Ovary (tissue), 3 donors: ENCODE results near the gene TNRC6B.

Experiments used
- EP300 ChIP-seq: sonication (generic); formaldehyde crosslinking; IDR thresholded peaks from one replicate; pipeline ENCODE4 v1.6.1; 2017; ENCODE audit warnings: antibody characterized with exemption
- TF ChIP-seq, protein P1 (sequence below), 3 donors: fragments of 450-650 bp in 2 of 3; fragments of 200-600 bp in 1 of 3; IDR thresholded peaks; one replicate each; pipeline versions ENCODE4 v1.5.1 to v1.8.0; 2016 to 2022; ENCODE audit warnings: antibody characterized with exemption in 3 of 3, mild to moderate bottlenecking in 1 of 3
- donor health status: DM: no; HTN: no; CAD: no.

GRCh38 chr22:40381461-40381860 is 203.7 kb downstream of the TNRC6B start:
- no peak for TF ChIP-seq EP300
- TF ChIP-seq, protein P1, sequence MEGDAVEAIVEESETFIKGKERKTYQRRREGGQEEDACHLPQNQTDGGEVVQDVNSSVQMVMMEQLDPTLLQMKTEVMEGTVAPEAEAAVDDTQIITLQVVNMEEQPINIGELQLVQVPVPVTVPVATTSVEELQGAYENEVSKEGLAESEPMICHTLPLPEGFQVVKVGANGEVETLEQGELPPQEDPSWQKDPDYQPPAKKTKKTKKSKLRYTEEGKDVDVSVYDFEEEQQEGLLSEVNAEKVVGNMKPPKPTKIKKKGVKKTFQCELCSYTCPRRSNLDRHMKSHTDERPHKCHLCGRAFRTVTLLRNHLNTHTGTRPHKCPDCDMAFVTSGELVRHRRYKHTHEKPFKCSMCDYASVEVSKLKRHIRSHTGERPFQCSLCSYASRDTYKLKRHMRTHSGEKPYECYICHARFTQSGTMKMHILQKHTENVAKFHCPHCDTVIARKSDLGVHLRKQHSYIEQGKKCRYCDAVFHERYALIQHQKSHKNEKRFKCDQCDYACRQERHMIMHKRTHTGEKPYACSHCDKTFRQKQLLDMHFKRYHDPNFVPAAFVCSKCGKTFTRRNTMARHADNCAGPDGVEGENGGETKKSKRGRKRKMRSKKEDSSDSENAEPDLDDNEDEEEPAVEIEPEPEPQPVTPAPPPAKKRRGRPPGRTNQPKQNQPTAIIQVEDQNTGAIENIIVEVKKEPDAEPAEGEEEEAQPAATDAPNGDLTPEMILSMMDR (IDR thresholded peaks at IDR 0.05): no peak
